Neutrophil (primary cell): ENCODE data around the gene ADD2.

ENCODE experiments used
- H3K27ac ChIP-seq: fragments of 200-600 bp; sonication (generic); 2 replicates; pipeline ENCODE4 v1.5.1; 2016; ENCODE audit warnings: mild to moderate bottlenecking, moderate library complexity
- H3K27me3 ChIP-seq: fragments of 200-600 bp; sonication (generic); 2 replicates; pipeline ENCODE4 v1.6.0; 2016; ENCODE audit warnings: mild to moderate bottlenecking
- H3K36me3 ChIP-seq: fragments of 200-600 bp; sonication (generic); 2 replicates; pipeline ENCODE4 v1.5.1; 2017
- H3K4me1 ChIP-seq, 2 experiments: fragments of 200-600 bp in 1 of 2; sonication (generic) in 1 of 2; 1 replicate in 1 of 2; 2 replicates in 1 of 2; pipeline versions ENCODE4 v1.5.1 to v1.6.1; 2013 to 2016; ENCODE audit warnings: low read depth in 1 of 2, low read length in 1 of 2, mild to moderate bottlenecking in 1 of 2, moderate library complexity in 1 of 2; ENCODE audit not compliant: control insufficient read depth in 1 of 2, insufficient read depth in 1 of 2
- H3K4me3 ChIP-seq, 2 experiments: fragments of 200-600 bp in 1 of 2; sonication (generic) in 1 of 2; 1 replicate in 1 of 2; 2 replicates in 1 of 2; pipeline ENCODE4 v1.5.1; 2013 to 2016; ENCODE audit warnings: low read depth in 1 of 2, low read length in 1 of 2, mild to moderate bottlenecking in 1 of 2, moderate library complexity in 1 of 2
- H3K9me3 ChIP-seq: fragments of 200-600 bp; sonication (generic); 2 replicates; pipeline ENCODE4 v1.5.1; 2016
- TF ChIP-seq, protein P1 (sequence below): fragments of 200-600 bp; sonication (generic); IDR thresholded peaks from 2 replicates; pipeline ENCODE4 v1.5.1; 2016; ENCODE audit warnings: antibody characterized with exemption

Gene ADD2

GRCh38 chr2:70638561-70638960 is 129.4 kb downstream of the ADD2 start:
- Histone ChIP-seq H3K9me3 (no peaks in the 10 kb centered on the region), H3K27ac (no peak overlapping the region), H3K4me3 (no peak overlapping the region), H3K36me3 (no peaks in the 10 kb centered on the region), H3K27me3 (peaks cover 9% of the 10 kb centered on the region), H3K4me1 (no peaks in the 10 kb centered on the region)
- TF ChIP-seq, protein P1, sequence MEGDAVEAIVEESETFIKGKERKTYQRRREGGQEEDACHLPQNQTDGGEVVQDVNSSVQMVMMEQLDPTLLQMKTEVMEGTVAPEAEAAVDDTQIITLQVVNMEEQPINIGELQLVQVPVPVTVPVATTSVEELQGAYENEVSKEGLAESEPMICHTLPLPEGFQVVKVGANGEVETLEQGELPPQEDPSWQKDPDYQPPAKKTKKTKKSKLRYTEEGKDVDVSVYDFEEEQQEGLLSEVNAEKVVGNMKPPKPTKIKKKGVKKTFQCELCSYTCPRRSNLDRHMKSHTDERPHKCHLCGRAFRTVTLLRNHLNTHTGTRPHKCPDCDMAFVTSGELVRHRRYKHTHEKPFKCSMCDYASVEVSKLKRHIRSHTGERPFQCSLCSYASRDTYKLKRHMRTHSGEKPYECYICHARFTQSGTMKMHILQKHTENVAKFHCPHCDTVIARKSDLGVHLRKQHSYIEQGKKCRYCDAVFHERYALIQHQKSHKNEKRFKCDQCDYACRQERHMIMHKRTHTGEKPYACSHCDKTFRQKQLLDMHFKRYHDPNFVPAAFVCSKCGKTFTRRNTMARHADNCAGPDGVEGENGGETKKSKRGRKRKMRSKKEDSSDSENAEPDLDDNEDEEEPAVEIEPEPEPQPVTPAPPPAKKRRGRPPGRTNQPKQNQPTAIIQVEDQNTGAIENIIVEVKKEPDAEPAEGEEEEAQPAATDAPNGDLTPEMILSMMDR = no peak

DNA sequence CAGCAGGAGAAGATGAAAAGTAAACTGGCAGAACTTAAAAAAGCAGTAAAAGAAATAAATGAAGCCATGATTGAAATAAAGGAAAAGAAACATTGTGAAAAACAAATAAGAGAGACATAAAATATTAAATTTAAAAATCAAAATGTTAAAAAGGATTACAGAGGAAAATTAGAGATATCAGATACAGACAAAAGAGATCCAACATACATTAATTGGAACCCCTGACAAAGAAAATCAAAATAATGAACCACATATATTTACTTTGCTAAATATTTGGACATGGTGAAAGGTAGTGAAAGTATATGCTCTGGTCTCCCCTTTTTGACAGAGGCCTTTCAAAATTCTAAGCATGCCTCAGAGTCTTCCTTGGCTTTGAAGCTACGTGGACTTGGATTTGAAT is 134.5 kb downstream of the ADD2 start:
- H3K27ac ChIP-seq = no peak overlapping the region
- no peak overlapping the region for H3K4me3 ChIP-seq
- H3K27me3 ChIP-seq = no peaks in the 10 kb centered on the region
- no peaks in the 10 kb centered on the region for H3K4me1 ChIP-seq
- no peaks in the 10 kb centered on the region for H3K36me3 ChIP-seq
- no peaks in the 10 kb centered on the region for H3K9me3 ChIP-seq
- TF ChIP-seq, protein P1 = no peak

GRCh38 chr2:70632966-70633365 is 135.0 kb downstream of the ADD2 start:
- H3K9me3 ChIP-seq = no peaks in the 10 kb centered on the region
- no peak overlapping the region for H3K4me3 ChIP-seq
- no peaks in the 10 kb centered on the region for H3K4me1 ChIP-seq
- no peak overlapping the region for H3K27ac ChIP-seq
- H3K36me3 ChIP-seq = no peaks in the 10 kb centered on the region
- TF ChIP-seq, protein P1 = no peak
- H3K27me3 ChIP-seq = no peaks in the 10 kb centered on the region

DNA sequence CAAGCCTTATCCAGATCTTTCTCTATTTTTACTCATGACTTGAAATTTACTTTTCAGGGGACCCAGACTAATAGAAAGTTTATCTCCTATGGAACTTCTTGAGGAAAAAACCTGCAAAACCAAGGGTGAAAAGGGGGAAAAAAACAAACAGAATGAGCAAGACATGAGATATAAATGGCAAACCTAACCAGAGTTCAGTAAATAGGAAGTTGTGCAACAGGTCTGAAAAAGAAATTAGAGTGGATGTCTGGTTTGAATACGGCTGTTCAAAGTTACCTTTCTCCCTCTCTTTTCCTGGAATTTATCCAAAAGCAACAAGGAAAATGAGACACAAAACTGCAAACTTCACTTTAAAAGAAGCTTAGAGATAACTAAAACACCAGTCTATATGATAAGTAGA is 135.6 kb downstream of the ADD2 start:
- TF ChIP-seq, protein P1 = no peak
- H3K27ac ChIP-seq = no peak overlapping the region
- H3K36me3 ChIP-seq = no peaks in the 10 kb centered on the region
- no peak overlapping the region for H3K4me3 ChIP-seq
- no peaks in the 10 kb centered on the region for H3K9me3 ChIP-seq
- no peaks in the 10 kb centered on the region for H3K27me3 ChIP-seq
- no peaks in the 10 kb centered on the region for H3K4me1 ChIP-seq

- Histone ChIP-seq H3K27ac (no peak overlapping the region), H3K4me1 (no peaks in the 10 kb centered on the region), H3K36me3 (no peaks in the 10 kb centered on the region), H3K27me3 (no peaks in the 10 kb centered on the region), H3K9me3 (no peaks in the 10 kb centered on the region), H3K4me3 (no peak overlapping the region)
- TF ChIP-seq, protein P1 = no peak
Observed at GRCh38 chr2:70630761-70631160, 137.2 kb downstream of the ADD2 start.
